Measurements from ENCODE around the gene SLC25A2. TPM values are rescaled to one million over a fixed set of nuclear protein-coding genes. Genes with fewer than 3 reads are reported as not detected.

Gene SLC25A2
- total and polyA plus RNA-seq, 2 of the 13 experiments (the other 11 are each of a cell fraction or from before 2014, with no cell fraction given), result 0.13 TPM; not detected in 1

DNA sequence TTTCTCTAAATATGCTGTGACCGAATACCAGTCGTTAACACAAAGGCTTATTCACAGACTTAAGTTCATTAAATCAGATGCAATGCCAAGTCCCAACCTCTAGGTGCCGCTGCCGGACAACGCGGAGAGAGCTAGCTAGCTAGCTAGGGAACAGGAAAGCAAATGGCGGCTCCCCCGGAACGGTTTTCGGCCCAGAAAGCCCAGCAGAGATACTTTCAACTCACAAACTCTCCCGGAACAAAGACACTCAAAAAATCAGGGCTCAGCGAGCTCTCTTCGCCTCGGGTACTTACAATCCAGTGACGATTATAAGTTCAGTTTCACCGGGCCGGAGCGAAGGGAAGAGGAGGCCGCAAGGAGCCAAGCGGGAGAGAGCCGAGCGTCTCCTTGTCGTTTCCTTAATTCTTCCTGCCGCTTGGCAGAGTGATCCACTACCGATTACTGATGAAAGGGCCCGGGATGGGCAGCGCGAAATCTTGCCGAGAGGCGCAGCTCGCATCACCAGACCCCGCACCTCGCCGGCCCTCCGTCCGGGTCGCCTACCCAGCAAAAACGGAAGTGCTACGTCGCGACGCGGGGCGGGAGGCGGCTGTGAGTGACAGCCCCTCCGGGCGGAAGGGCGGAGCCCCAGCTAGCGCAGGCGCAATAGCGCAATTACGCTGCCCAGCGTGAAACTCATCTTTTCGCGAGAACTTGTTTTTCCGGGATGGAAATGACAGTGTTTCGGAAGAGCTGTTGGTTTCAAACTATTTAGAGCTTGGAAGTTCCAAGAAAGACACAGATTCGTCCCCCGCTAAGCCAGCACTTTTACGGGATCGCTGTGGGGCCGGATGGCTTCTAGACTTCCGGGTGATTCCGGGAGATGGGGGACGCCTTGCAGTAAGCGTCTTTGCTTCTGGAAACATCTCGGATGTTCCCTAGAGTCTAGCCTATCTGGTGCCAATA, 16.6 kb upstream of the SLC25A2 start, which contains the start of gene TAF7 (continued):
- TF ChIP-seq RFX3 (CRISPR knock-in tag; IDR thresholded peaks at IDR 0.05), result no peak
- TF ChIP-seq ZNF598 (CRISPR knock-in tag; IDR thresholded peaks at IDR 0.05; ENCODE audit: borderline replicate concordance), result peak; percentile 87; the same call in 1 of the 2 replicates
- peak; percentile 71; the same call in 1 of the 2 replicates for TF ChIP-seq ZNF75D (CRISPR knock-in tag; IDR thresholded peaks at IDR 0.05; ENCODE audit: borderline replicate concordance)
- TF ChIP-seq KLF9 (CRISPR knock-in tag; IDR thresholded peaks at IDR 0.05; ENCODE audit: low read depth), result peak; percentile 84
- TF ChIP-seq, protein P1, sequence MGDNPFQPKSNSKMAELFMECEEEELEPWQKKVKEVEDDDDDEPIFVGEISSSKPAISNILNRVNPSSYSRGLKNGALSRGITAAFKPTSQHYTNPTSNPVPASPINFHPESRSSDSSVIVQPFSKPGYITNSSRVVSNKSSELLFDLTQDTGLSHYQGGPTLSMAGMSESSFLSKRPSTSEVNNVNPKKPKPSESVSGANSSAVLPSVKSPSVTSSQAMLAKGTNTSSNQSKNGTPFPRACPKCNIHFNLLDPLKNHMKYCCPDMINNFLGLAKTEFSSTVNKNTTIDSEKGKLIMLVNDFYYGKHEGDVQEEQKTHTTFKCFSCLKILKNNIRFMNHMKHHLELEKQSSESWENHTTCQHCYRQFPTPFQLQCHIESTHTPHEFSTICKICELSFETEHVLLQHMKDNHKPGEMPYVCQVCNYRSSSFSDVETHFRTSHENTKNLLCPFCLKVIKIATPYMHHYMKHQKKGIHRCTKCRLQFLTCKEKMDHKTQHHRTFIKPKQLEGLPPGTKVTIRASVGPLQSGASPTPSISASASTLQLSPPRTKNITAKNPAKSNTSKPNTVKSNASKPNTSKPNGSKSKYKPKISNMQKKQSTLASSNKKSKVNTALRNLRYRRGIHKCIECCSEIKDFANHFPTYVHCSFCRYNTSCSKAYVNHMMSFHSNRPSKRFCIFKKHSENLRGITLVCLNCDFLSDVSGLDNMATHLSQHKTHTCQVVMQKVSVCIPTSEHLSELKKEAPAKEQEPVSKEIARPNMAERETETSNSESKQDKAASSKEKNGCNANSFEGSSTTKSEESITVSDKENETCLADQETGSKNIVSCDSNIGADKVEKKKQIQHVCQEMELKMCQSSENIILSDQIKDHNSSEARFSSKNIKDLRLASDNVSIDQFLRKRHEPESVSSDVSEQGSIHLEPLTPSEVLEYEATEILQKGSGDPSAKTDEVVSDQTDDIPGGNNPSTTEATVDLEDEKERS (CRISPR knock-in tag; IDR thresholded peaks at IDR 0.05), result peak; percentile 98
- TF ChIP-seq ZSCAN31 (CRISPR knock-in tag; IDR thresholded peaks at IDR 0.05; ENCODE audit: low read depth), result peak; percentile 76
- TF ChIP-seq, protein P2, sequence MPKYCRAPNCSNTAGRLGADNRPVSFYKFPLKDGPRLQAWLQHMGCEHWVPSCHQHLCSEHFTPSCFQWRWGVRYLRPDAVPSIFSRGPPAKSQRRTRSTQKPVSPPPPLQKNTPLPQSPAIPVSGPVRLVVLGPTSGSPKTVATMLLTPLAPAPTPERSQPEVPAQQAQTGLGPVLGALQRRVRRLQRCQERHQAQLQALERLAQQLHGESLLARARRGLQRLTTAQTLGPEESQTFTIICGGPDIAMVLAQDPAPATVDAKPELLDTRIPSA (CRISPR knock-in tag; IDR thresholded peaks at IDR 0.05; ENCODE audit: borderline replicate concordance), result no peak; the same call in 1 of the 2 replicates
- peak; percentile 71 for TF ChIP-seq ZNF331 (CRISPR knock-in tag; IDR thresholded peaks at IDR 0.05)
- TF ChIP-seq, protein P3, sequence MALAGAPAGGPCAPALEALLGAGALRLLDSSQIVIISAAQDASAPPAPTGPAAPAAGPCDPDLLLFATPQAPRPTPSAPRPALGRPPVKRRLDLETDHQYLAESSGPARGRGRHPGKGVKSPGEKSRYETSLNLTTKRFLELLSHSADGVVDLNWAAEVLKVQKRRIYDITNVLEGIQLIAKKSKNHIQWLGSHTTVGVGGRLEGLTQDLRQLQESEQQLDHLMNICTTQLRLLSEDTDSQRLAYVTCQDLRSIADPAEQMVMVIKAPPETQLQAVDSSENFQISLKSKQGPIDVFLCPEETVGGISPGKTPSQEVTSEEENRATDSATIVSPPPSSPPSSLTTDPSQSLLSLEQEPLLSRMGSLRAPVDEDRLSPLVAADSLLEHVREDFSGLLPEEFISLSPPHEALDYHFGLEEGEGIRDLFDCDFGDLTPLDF (CRISPR knock-in tag; IDR thresholded peaks at IDR 0.05), result no peak
- TF ChIP-seq NFATC3 (CRISPR knock-in tag; IDR thresholded peaks at IDR 0.05), result no peak
- no peak; the same call in 1 of the 2 replicates for TF ChIP-seq ISX (CRISPR knock-in tag; conservative IDR thresholded peaks at IDR 0.05)
- TF ChIP-seq YY1 (IDR thresholded peaks at IDR 0.05; ENCODE audit: insufficient read depth, insufficient replicate concordance, low read depth, low read length), result peak; percentile 92
- TF ChIP-seq, protein P4, sequence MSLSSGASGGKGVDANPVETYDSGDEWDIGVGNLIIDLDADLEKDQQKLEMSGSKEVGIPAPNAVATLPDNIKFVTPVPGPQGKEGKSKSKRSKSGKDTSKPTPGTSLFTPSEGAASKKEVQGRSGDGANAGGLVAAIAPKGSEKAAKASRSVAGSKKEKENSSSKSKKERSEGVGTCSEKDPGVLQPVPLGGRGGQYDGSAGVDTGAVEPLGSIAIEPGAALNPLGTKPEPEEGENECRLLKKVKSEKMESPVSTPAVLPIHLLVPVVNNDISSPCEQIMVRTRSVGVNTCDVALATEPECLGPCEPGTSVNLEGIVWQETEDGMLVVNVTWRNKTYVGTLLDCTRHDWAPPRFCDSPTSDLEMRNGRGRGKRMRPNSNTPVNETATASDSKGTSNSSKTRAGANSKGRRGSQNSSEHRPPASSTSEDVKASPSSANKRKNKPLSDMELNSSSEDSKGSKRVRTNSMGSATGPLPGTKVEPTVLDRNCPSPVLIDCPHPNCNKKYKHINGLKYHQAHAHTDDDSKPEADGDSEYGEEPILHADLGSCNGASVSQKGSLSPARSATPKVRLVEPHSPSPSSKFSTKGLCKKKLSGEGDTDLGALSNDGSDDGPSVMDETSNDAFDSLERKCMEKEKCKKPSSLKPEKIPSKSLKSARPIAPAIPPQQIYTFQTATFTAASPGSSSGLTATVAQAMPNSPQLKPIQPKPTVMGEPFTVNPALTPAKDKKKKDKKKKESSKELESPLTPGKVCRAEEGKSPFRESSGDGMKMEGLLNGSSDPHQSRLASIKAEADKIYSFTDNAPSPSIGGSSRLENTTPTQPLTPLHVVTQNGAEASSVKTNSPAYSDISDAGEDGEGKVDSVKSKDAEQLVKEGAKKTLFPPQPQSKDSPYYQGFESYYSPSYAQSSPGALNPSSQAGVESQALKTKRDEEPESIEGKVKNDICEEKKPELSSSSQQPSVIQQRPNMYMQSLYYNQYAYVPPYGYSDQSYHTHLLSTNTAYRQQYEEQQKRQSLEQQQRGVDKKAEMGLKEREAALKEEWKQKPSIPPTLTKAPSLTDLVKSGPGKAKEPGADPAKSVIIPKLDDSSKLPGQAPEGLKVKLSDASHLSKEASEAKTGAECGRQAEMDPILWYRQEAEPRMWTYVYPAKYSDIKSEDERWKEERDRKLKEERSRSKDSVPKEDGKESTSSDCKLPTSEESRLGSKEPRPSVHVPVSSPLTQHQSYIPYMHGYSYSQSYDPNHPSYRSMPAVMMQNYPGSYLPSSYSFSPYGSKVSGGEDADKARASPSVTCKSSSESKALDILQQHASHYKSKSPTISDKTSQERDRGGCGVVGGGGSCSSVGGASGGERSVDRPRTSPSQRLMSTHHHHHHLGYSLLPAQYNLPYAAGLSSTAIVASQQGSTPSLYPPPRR (CRISPR knock-in tag; IDR thresholded peaks at IDR 0.05; ENCODE audit: borderline replicate concordance), result no peak
- TF ChIP-seq ZNF335 (CRISPR knock-in tag; IDR thresholded peaks at IDR 0.05), result 0 out of 2 replicates have a peak, but pooled peaks have one; percentile 23
- TF ChIP-seq ZNF274 (CRISPR knock-in tag; IDR thresholded peaks at IDR 0.05), result peak; percentile 94
- TF ChIP-seq ZNF605 (CRISPR knock-in tag; IDR thresholded peaks at IDR 0.05), result peak; percentile 88; the same call in 1 of the 2 replicates
- TF ChIP-seq HIVEP1 (CRISPR knock-in tag; IDR thresholded peaks at IDR 0.05), result peak; percentile 71; the same call in 1 of the 2 replicates
- no peak for TF ChIP-seq SIX1 (CRISPR knock-in tag; IDR thresholded peaks at IDR 0.05; ENCODE audit: borderline replicate concordance)
- peak; percentile 51 for TF ChIP-seq HNRNPLL (IDR thresholded peaks at IDR 0.05; ENCODE audit: low read depth, low read length, poor library complexity, severe bottlenecking)
